NT2/D1 (cell line): Measurements from ENCODE around the gene TBC1D30.
"Not testable (repeated sequence)": the region's sequence is repeated elsewhere in the genome, so short reads cannot be mapped to it uniquely, and the experiment has no call there.

Source experiments
- DNase-seq: peaks from one replicate; pipeline ENCODE4 v3.0.0-alpha.2; 2011; ENCODE audit warnings: low read depth, low spot score
- H3K27me3 ChIP-seq: 2 replicates; pipeline ENCODE4 v1.6.0; 2011; ENCODE audit warnings: mild to moderate bottlenecking; ENCODE audit not compliant: insufficient read length, insufficient read depth
- H3K36me3 ChIP-seq: 2 replicates; pipeline ENCODE4 v1.6.1; 2011; ENCODE audit warnings: mild to moderate bottlenecking, low read length, mixed read lengths; ENCODE audit not compliant: insufficient read depth, insufficient read length
- H3K4me1 ChIP-seq: 2 replicates; pipeline ENCODE4 v1.5.1; 2011; ENCODE audit not compliant: insufficient read depth, insufficient read length
- H3K4me3 ChIP-seq: 2 replicates; pipeline ENCODE4 v1.5.1; 2011; ENCODE audit warnings: low read depth; ENCODE audit not compliant: insufficient read length
- H3K9ac ChIP-seq: 2 replicates; pipeline ENCODE4 v1.6.0; 2011; ENCODE audit warnings: low read depth; ENCODE audit not compliant: insufficient read length
- H3K9me3 ChIP-seq: 2 replicates; pipeline ENCODE4 v1.5.1; 2011; ENCODE audit warnings: mild to moderate bottlenecking, low read length; ENCODE audit not compliant: insufficient read depth
- SUZ12 ChIP-seq: IDR thresholded peaks from 2 replicates; pipeline ENCODE4 v1.6.1; 2011; ENCODE audit not compliant: insufficient read length, insufficient read depth; ENCODE audit errors: extremely low read depth
- YY1 ChIP-seq: IDR thresholded peaks from 2 replicates; pipeline ENCODE4 v1.6.1; 2011; ENCODE audit not compliant: insufficient read length, insufficient read depth
- ZNF274 ChIP-seq: IDR thresholded peaks from 2 replicates; pipeline ENCODE4 v1.6.1; 2011; ENCODE audit warnings: mild to moderate bottlenecking, low read depth, low read length

Gene TBC1D30

GRCh38 chr12:64824500-64825142, at the start of gene TBC1D30:
Gene TBC1D30, plus strand, starts transcription at chr12:64824647. Its CDS starts 233 bp downstream, at chr12:64824880.
- H3K27me3 ChIP-seq: peaks cover 67% of the 10 kb centered on the region
- DNase-seq: no peak
- TF ChIP-seq SUZ12 (peak; percentile 72), ZNF274 (no peak)
- peaks cover 4% of the 10 kb centered on the region for H3K4me1 ChIP-seq
- H3K9ac ChIP-seq: peak within 1 kb of the TSS; percentile 68
- peaks cover 9% of the 10 kb centered on the region; the same call in 1 of the 2 replicates for H3K9me3 ChIP-seq
- H3K36me3 ChIP-seq: no peaks in the 10 kb centered on the region
- H3K4me3 ChIP-seq: peak within 1 kb of the TSS; percentile 57

- peaks cover 21% of the 10 kb centered on the region for H3K27me3 ChIP-seq
- H3K36me3 ChIP-seq, H3K9me3 ChIP-seq, H3K4me1 ChIP-seq, DNase-seq, H3K9ac ChIP-seq, H3K4me3 ChIP-seq: not testable (repeated sequence)
These were observed 49.2 kb upstream of the TBC1D30 start for GRCh38 chr12:64775147-64775736.

- no peak overlapping the region for H3K9ac ChIP-seq
- no peak overlapping the region for H3K4me3 ChIP-seq
- peaks cover 60% of the 10 kb centered on the region for H3K27me3 ChIP-seq
- H3K4me1 ChIP-seq: no peaks in the 10 kb centered on the region
- no peak for DNase-seq
- TF ChIP-seq SUZ12 (no peak), YY1 (no peak), ZNF274 (no peak)
- peaks cover 9% of the 10 kb centered on the region; the same call in 1 of the 2 replicates for H3K9me3 ChIP-seq
- no peaks in the 10 kb centered on the region for H3K36me3 ChIP-seq
These were observed 45.0 kb upstream of the TBC1D30 start for GRCh38 chr12:64779354-64779974.

- no peak for DNase-seq
- Histone ChIP-seq H3K36me3 (no peaks in the 10 kb centered on the region), H3K4me1 (no peaks in the 10 kb centered on the region), H3K9ac (peak overlapping the region; percentile 66), H3K4me3 (peak overlapping the region; percentile 53), H3K9me3 (peaks cover 9% of the 10 kb centered on the region; the same call in 1 of the 2 replicates), H3K27me3 (peaks cover 60% of the 10 kb centered on the region)
- TF ChIP-seq ZNF274 (no peak), SUZ12 (no peak), YY1 (no peak)
These were observed 44.3 kb upstream of the TBC1D30 start for GRCh38 chr12:64780132-64780530.

- TF ChIP-seq YY1 (no peak), ZNF274 (no peak), SUZ12 (peak; percentile 57)
- Histone ChIP-seq H3K36me3 (no peaks in the 10 kb centered on the region), H3K4me1 (no peaks in the 10 kb centered on the region), H3K4me3 (peak overlapping the region; percentile 53), H3K27me3 (peaks cover 60% of the 10 kb centered on the region), H3K9me3 (0 out of 2 replicates have a peak, but pooled peaks cover 6% of the 10 kb centered on the region), H3K9ac (peak overlapping the region; percentile 66)
- DNase-seq: no peak
These were observed 43.7 kb upstream of the TBC1D30 start for GRCh38 chr12:64780531-64781279.

- Histone ChIP-seq H3K4me1 (no peaks in the 10 kb centered on the region), H3K27me3 (peaks cover 60% of the 10 kb centered on the region), H3K9ac (peak overlapping the region; percentile 66), H3K36me3 (no peaks in the 10 kb centered on the region), H3K4me3 (peak overlapping the region; percentile 53), H3K9me3 (no peaks in the 10 kb centered on the region)
- DNase-seq: no peak
- TF ChIP-seq SUZ12 (no peak), YY1 (no peak), ZNF274 (no peak)
These were observed 42.9 kb upstream of the TBC1D30 start for GRCh38 chr12:64781280-64782190.
